Ovary (tissue), 9 donors: Measurements from ENCODE around the gene OSBPL5. TPM values are rescaled to one million over a fixed set of nuclear protein-coding genes. Genes with fewer than 3 reads are reported as not detected.

Experiments
- DNase-seq, 5 donors: peaks; one replicate each; pipeline ENCODE4 v3.0.0-alpha.2; 2019 to 2020
- H3K27ac ChIP-seq, 2 donors: fragments of 200-600 bp; one replicate each; pipeline versions ENCODE4 v1.5.1 to v1.8.0; 2019 to 2022
- H3K27me3 ChIP-seq: fragments of 200-600 bp; one replicate; pipeline ENCODE4 v1.8.0; 2022
- H3K36me3 ChIP-seq: fragments of 200-600 bp; sonication (generic); one replicate; pipeline ENCODE4 v1.5.1; 2019
- H3K4me1 ChIP-seq: one replicate; pipeline ENCODE4 v1.8.1; 2013; ENCODE audit warnings: mild to moderate bottlenecking, moderate library complexity; ENCODE audit not compliant: insufficient read depth
- H3K4me3 ChIP-seq: fragments of 200-600 bp; sonication (generic); one replicate; pipeline ENCODE4 v1.5.1; 2017
- H3K9me3 ChIP-seq, 2 donors: fragments of 200-600 bp in 1 of 2; sonication (generic) in 1 of 2; one replicate each; pipeline versions ENCODE4 v1.5.1 to v1.8.1; 2013 to 2019; ENCODE audit warnings: mild to moderate bottlenecking in 1 of 2, moderate library complexity in 1 of 2
- EP300 ChIP-seq: sonication (generic); formaldehyde crosslinking; IDR thresholded peaks from one replicate; pipeline ENCODE4 v1.6.1; 2017; ENCODE audit warnings: antibody characterized with exemption
- POLR2A ChIP-seq: fragments of 450-650 bp; IDR thresholded peaks from one replicate; pipeline ENCODE4 v1.6.1; 2017; ENCODE audit warnings: antibody characterized with exemption, mild to moderate bottlenecking, moderate library complexity
- WGBS, 3 donors: extraction: QIAGEN DNeasy Blood & Tissue Kit in 1 of 3; methylation state at CpG; one replicate each; pipeline versions ENCODE4 v1.1.5 to v1.1.7; 2013 to 2017; 5-methylcytosine and 5-hydroxymethylcytosine counted together
- intact Hi-C, 4 donors: fragments of 100-400 bp; cut with DNase I; formaldehyde crosslinking; loops; one replicate each; pipeline versions ENCODE4 v1.11.0 to v1.15.1; 2022 to 2023
- polyA plus RNA-seq, 2 donors: library from polyadenylated mRNA; stranded (reverse); fragments of 200-250 nt in 1 of 2; fragments of 350-450 nt in 1 of 2; fragmentation: Illumina TruSeq in 1 of 2; extraction: RNeasy Lipid Tissue Mini Kit (QIAGEN cat#74804) in 1 of 2; gene quantifications; one replicate each; pipeline ENCODE4 v1.2.3, GENCODE V29; 2013 to 2014
- total RNA-seq, 7 donors: library from RNA; depleted of rRNA in 2 of 7; stranded (reverse); fragments of >200 nt in 2 of 7; fragmentation: NEBNext Ultra II Directional in 3 of 7; extraction: Animal tissue kit (Norgen Biotek cat#: 25700) in 3 of 7; gene quantifications; one replicate each; pipeline versions ENCODE4 v1.1.0 to v1.2.4, GENCODE V29; 2016 to 2023
- TF ChIP-seq, protein P1 (sequence below), 3 donors: fragments of 450-650 bp in 2 of 3; fragments of 200-600 bp in 1 of 3; IDR thresholded peaks; one replicate each; pipeline versions ENCODE4 v1.5.1 to v1.8.0; 2016 to 2022; ENCODE audit warnings: antibody characterized with exemption in 3 of 3, mild to moderate bottlenecking in 1 of 3
- donor health status: DM: no; HTN: no; CAD: no; lungs with moderate emphysema.
- donor health status: DM: no; HTN: no; CAD: no.
- donor health status: Bipolar disorder and iron deficiency.
- donor health status: DM: yes; HTN: yes; CAD: no.
- donor health status: DM: no; HTN: no; CAD: no.
- donor health status: DM: yes; HTN: yes; CAD: no.

Gene OSBPL5
- total and polyA plus RNA-seq, 9 donors = 3.0 to 41.0 (median 23.3) TPM

DNA sequence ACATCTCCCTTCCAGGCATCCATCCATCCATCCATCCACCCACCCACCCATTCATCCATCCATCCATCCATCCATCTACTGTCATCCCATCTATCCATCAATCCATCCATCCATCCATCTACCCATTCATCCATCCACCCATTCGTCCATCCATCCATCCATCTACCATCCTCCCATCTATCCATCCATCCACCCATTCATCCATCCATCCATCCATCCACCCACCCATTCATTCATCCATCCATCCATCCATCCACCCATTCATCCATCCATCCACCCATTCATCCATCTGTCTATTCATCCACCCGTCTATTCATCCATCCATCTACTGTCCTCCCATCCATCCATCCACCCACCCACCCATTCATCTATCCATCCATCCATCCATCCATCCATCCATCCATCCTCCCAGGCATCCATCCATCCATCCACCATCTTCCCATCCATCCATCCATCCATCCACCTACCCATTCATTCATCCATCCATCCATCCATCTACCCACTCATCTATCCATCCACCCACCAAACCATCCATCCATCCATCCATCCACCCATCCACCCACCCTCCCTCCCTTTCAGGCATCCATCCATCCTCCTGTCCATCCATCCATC, 33.7 kb downstream of the OSBPL5 start:
- TF ChIP-seq, protein P1, sequence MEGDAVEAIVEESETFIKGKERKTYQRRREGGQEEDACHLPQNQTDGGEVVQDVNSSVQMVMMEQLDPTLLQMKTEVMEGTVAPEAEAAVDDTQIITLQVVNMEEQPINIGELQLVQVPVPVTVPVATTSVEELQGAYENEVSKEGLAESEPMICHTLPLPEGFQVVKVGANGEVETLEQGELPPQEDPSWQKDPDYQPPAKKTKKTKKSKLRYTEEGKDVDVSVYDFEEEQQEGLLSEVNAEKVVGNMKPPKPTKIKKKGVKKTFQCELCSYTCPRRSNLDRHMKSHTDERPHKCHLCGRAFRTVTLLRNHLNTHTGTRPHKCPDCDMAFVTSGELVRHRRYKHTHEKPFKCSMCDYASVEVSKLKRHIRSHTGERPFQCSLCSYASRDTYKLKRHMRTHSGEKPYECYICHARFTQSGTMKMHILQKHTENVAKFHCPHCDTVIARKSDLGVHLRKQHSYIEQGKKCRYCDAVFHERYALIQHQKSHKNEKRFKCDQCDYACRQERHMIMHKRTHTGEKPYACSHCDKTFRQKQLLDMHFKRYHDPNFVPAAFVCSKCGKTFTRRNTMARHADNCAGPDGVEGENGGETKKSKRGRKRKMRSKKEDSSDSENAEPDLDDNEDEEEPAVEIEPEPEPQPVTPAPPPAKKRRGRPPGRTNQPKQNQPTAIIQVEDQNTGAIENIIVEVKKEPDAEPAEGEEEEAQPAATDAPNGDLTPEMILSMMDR (IDR thresholded peaks at IDR 0.05) = no peak
- TF ChIP-seq EP300 (no peak), POLR2A (no peak)
- Histone ChIP-seq H3K4me3 (no peak overlapping the region), H3K36me3 (no peaks in the 10 kb centered on the region), H3K27me3 (no peaks in the 10 kb centered on the region), H3K9me3 (no peaks in the 10 kb centered on the region), H3K4me1 (peaks cover 4% of the 10 kb centered on the region), H3K27ac (no peak overlapping the region)
- 96 to 99% (median 97%) methylated on average over 2 of the region's 2 CpGs for WGBS, 3 donors
- no peak for DNase-seq
- intact Hi-C loops = no loop called here

- Histone ChIP-seq H3K27ac (no peak overlapping the region), H3K9me3 (no peaks in the 10 kb centered on the region), H3K36me3 (no peaks in the 10 kb centered on the region), H3K4me3 (no peak overlapping the region), H3K27me3 (no peaks in the 10 kb centered on the region), H3K4me1 (peaks cover 4% of the 10 kb centered on the region)
- intact Hi-C loops = no loop called here
- peak in 2 of 5 donors; percentile 37 to 38 for DNase-seq
- TF ChIP-seq EP300 (no peak), POLR2A (no peak)
- TF ChIP-seq, protein P1 (IDR thresholded peaks at IDR 0.05) = no peak
- 48 to 59% (median 57%) methylated on average over 12 to 14 of the region's 14 CpGs for WGBS, 3 donors
These were observed 34.6 kb downstream of the OSBPL5 start for GRCh38 chr11:3130269-3131071.

DNA sequence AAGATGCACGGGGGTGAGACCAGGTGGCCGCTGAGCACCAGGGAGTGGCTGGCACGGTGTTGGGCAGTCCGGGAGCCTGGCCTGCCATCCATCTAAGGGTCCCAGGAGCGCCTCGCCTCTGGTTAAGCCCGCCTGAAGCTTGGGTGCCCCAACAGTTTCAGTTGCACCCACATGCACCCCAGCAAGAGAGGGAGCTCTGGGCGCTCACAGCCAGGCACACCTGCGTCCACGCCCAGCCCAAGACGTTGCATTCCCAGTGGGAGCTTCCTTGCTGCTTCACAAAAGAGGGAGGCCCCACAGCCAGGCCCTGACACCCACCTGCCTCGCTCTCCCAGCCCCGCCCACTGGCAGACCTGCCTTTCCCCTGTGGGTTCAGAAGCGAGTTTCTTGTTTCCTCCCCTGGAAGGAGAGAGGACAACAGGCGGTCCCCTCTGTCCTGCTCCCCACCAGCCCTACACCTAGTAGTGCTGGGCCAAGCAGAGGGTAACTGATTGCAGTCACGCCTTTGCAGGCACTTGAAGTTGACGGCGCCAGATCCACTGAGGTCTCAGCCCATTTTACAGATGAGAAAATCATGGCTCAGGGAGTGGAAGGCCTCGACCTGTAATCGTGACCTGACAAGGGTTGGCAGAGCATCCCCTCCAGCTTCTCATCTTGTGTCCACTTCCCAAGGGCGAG, 35.4 kb downstream of the OSBPL5 start:
- Histone ChIP-seq H3K27me3 (no peaks in the 10 kb centered on the region), H3K36me3 (no peaks in the 10 kb centered on the region), H3K27ac (no peak overlapping the region), H3K4me3 (no peak overlapping the region), H3K9me3 (no peaks in the 10 kb centered on the region), H3K4me1 (peaks cover 4% of the 10 kb centered on the region)
- TF ChIP-seq POLR2A (no peak), EP300 (no peak)
- TF ChIP-seq, protein P1 (IDR thresholded peaks at IDR 0.05) = no peak
- WGBS, 3 donors = 83 to 91% (median 87%) methylated on average over 16 to 21 of the region's 21 CpGs
- intact Hi-C loops = no loop called here
- peak in 1 of 5 donors; percentile 18 for DNase-seq

DNA sequence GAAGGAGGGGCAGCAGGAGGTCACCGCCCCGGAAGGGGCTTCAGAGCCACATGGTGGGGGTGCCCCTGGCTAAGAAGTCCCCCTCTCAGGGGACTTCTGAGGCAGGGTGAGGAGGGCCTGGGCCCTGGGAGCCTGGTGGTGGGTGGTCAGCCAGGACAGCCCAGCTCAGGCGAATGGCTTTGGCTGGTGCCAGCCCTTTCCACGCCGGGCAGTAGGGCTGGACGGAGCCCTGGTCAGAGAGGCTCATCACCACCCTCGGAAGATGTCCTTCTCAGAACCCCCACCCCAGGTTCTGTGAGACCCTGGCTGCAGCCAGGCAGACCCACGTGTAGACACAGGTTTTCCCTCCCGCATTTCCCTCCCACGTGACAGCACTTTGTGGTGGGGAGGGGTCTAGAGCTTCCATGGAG, 35.9 kb downstream of the OSBPL5 start:
- Histone ChIP-seq H3K9me3 (no peaks in the 10 kb centered on the region), H3K4me3 (no peak overlapping the region), H3K36me3 (no peaks in the 10 kb centered on the region), H3K27me3 (no peaks in the 10 kb centered on the region), H3K27ac (no peak overlapping the region), H3K4me1 (peaks cover 7% of the 10 kb centered on the region)
- WGBS, 3 donors = 71 to 80% (median 78%) methylated on average over 10 of the region's 10 CpGs
- DNase-seq = peak in 1 of 5 donors; percentile 31
- no peak for TF ChIP-seq EP300
- TF ChIP-seq, protein P1 (IDR thresholded peaks at IDR 0.05) = no peak
- no peak for TF ChIP-seq POLR2A
- intact Hi-C loops = no loop called here
